Upper lobe of left lung (tissue), 6 donors: ENCODE data around the gene FLT3LG. TPM values are rescaled to one million over a fixed set of nuclear protein-coding genes. Genes with fewer than 3 reads are reported as not detected.

Experiments used
- ATAC-seq, 2 donors: fragments of 200-7000 bp; cut with Tn5 transposase; one replicate each; pipeline ENCODE4 v1.9.1; 2022; ENCODE audit warnings: mild to moderate bottlenecking in 2 of 2, moderate library complexity in 2 of 2; ENCODE audit not compliant: low FRiP score in 2 of 2
- DNase-seq, 2 donors: peaks; one replicate each; pipeline ENCODE4 v3.0.0-alpha.2; 2019 to 2020
- H3K27ac ChIP-seq, 4 donors: fragments of 200-600 bp; sonication (generic); one replicate each; pipeline ENCODE4 v1.5.1; 2016 to 2019
- H3K27me3 ChIP-seq, 4 donors: fragments of 200-600 bp; sonication (generic); one replicate each; pipeline ENCODE4 v1.5.1; 2017 to 2019
- H3K36me3 ChIP-seq, 4 donors: fragments of 200-600 bp; sonication (generic); one replicate each; pipeline ENCODE4 v1.5.1; 2016 to 2019
- H3K4me1 ChIP-seq, 4 donors: fragments of 200-600 bp; sonication (generic); one replicate each; pipeline ENCODE4 v1.5.1; 2018 to 2019
- H3K4me3 ChIP-seq, 4 donors: fragments of 200-600 bp; sonication (generic); one replicate each; pipeline ENCODE4 v1.5.1; 2017 to 2019; ENCODE audit warnings: mild to moderate bottlenecking in 2 of 4, moderate library complexity in 1 of 4
- H3K9me3 ChIP-seq, 4 donors: fragments of 200-600 bp; sonication (generic); one replicate each; pipeline ENCODE4 v1.5.1; 2018 to 2019
- CTCF ChIP-seq, 6 experiments: fragments of 450-650 bp in 4 of 6; fragments of 200-600 bp in 2 of 6; sonication (generic) in 2 of 6; IDR thresholded peaks; one replicate each; pipeline ENCODE4 v1.5.1; 2016 to 2019; ENCODE audit warnings: antibody characterized with exemption in 6 of 6
- EP300 ChIP-seq, 4 donors: sonication (generic); formaldehyde crosslinking; IDR thresholded peaks; one replicate each; pipeline ENCODE4 v1.5.1; 2017; ENCODE audit warnings: antibody characterized with exemption in 4 of 4, control low read depth in 2 of 4
- POLR2A ChIP-seq, 4 donors: fragments of 450-650 bp; IDR thresholded peaks; one replicate each; pipeline ENCODE4 v1.5.1; 2016 to 2017; ENCODE audit warnings: antibody characterized with exemption in 4 of 4, mild to moderate bottlenecking in 2 of 4
- POLR2AphosphoS5 ChIP-seq, 2 donors: sonication (generic); formaldehyde crosslinking; IDR thresholded peaks; one replicate each; pipeline ENCODE4 v1.5.1; 2017; ENCODE audit warnings: antibody characterized with exemption in 2 of 2
- WGBS, 2 donors: methylation state at CpG; one replicate each; pipeline ENCODE4 v1.1.5; 2017 to 2018; 5-methylcytosine and 5-hydroxymethylcytosine counted together
- total RNA-seq, 6 donors: library from RNA; depleted of rRNA in 4 of 6; stranded (reverse); fragments of >200 nt in 4 of 6; gene quantifications; one replicate each; pipeline versions ENCODE4 v1.1.0 to v1.2.1, GENCODE V29; 2016 to 2021
- donor health status: DM: no; HTN: no; CAD: no; lungs with moderate emphysema.
- donor health status: DM: no; HTN: yes; CAD: no; lungs with severe emphysema.

Gene FLT3LG
- total RNA-seq, 6 donors from 2014 or later: 4.3 to 19.9 (median 9.9) TPM

DNA sequence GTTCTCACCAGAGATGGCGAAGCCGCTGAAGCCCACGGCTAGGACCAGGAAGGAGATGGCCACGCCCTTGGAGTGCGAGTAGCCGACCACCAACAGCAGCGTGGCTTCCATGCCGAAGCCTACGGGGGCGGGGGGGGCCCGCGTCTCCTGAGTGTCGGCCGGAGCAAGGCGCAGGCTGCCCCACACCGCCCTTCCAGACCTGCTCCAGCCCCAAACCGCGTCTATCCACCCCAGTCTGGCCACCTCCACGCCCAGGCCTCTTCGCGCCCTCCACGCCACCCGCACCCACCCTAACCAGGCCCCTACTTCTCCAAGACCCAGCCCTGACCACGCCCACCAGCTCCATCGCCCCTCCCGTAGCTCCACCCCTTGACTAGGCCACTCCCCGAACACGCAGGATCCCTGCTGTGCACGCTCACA is 42.7 kb upstream of the FLT3LG start:
- Histone ChIP-seq H3K9me3 (no peaks in the 10 kb centered on the region), H3K36me3 (no peaks in the 10 kb centered on the region), H3K27ac (no peak overlapping the region), H3K4me3 (no peak overlapping the region), H3K4me1 (peaks cover 7 to 26% (median 16%) of the 10 kb centered on the region in 4 donors), H3K27me3 (peaks cover 0 to 79% (median 48%) of the 10 kb centered on the region in 4 donors)
- TF ChIP-seq POLR2AphosphoS5 (IDR thresholded peaks at IDR 0.05) (no peak), POLR2A (IDR thresholded peaks at IDR 0.05) (no peak), CTCF (IDR thresholded peaks at IDR 0.05) (no peak), EP300 (IDR thresholded peaks at IDR 0.05) (no peak)
- 42 to 57% methylated on average over 21 to 26 of the region's 29 CpGs for WGBS, 2 donors
- DNase-seq: no peak
- no peak for ATAC-seq

- ATAC-seq (no peak), DNase-seq (no peak)
- peaks cover 9 to 29% (median 19%) of the 10 kb centered on the region in 4 donors for H3K4me1 ChIP-seq
- no peak overlapping the region for H3K4me3 ChIP-seq
- peaks cover 0 to 78% (median 51%) of the 10 kb centered on the region in 4 donors for H3K27me3 ChIP-seq
- no peak overlapping the region for H3K27ac ChIP-seq
- H3K36me3 ChIP-seq: no peaks in the 10 kb centered on the region
- 11 to 12% methylated on average over 38 to 49 of the region's 63 CpGs for WGBS, 2 donors
- H3K9me3 ChIP-seq: no peaks in the 10 kb centered on the region
- TF ChIP-seq POLR2AphosphoS5 (IDR thresholded peaks at IDR 0.05) (no peak), EP300 (IDR thresholded peaks at IDR 0.05) (no peak), CTCF (IDR thresholded peaks at IDR 0.05) (no peak), POLR2A (IDR thresholded peaks at IDR 0.05) (no peak)
These were observed 41.6 kb upstream of the FLT3LG start for GRCh38 chr19:49432141-49433073.

DNA sequence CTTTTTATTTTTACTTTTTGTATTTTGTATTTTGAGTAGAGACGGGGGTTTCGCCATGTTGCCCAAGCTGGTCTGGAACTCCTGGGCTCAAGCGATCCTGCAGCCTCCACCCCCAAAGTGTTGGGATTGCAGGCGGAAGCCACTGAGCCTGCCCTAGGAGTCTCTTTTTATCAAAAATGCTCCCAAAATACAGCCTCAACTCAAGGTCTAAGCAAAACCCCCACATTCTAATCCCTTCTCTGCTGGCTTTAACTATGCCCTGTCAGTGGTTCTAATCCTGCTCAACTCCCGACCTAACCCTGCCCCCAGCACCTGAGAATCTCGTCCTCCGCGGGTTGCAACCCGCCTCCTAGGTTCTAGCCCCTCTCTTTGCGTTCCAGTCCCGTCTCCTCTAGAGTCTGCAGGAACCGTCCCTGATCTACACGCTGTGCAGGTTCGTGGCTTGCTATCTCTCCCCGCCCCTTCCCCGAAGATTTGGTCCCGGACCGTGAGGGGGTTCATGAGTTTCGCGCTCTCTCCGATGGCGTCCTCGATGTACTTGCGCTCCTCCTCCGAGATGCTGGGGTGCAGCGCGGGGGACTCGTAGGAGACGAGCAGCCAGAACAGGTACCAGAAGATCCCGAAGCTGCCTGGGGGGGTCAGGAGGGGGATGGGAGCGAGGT is 40.6 kb upstream of the FLT3LG start:
- Histone ChIP-seq H3K9me3 (no peaks in the 10 kb centered on the region), H3K4me3 (no peak overlapping the region), H3K27me3 (peaks cover 0 to 69% (median 42%) of the 10 kb centered on the region in 4 donors), H3K27ac (no peak overlapping the region), H3K36me3 (no peaks in the 10 kb centered on the region), H3K4me1 (peaks cover 2 to 21% (median 12%) of the 10 kb centered on the region in 4 donors)
- WGBS, 2 donors: 14 to 21% methylated on average over 18 to 28 of the region's 31 CpGs
- TF ChIP-seq POLR2AphosphoS5 (IDR thresholded peaks at IDR 0.05) (no peak), POLR2A (IDR thresholded peaks at IDR 0.05) (no peak), EP300 (IDR thresholded peaks at IDR 0.05) (no peak), CTCF (IDR thresholded peaks at IDR 0.05) (no peak)
- no peak for ATAC-seq
- DNase-seq: no peak

DNA sequence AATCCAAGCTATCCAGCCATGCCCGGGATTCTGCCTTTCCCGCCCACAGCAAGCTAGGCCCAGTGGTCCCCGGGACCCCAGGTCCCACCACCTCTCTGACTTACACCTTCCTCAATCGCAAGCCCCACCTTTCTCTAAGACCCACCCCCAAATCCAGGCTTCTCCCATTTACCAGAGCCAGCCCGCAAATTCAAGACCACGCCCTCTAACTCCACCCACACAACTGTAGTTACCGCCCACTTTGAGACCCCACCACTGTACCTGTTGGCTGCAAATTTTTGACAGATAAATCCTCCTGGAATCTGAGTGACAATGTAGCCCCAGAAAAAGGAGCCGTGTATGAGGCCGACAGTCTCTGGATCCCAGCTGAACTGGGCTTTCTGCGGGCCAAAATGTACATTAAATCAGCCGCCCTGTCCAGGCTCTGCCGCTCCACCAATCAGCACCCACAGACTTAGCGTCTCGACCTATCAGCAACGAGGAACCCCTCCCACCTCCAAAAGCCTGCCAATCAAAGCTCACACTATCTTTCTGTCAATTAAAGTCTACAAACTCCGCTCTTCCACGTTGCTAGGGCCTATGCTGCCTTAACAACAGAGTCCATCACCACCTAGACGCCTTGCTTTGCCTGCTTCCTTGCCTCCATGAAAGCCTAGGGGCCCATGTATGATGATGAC is 39.0 kb upstream of the FLT3LG start:
- no peak for ATAC-seq
- DNase-seq: no peak
- TF ChIP-seq POLR2AphosphoS5 (IDR thresholded peaks at IDR 0.05): no peak
- no peak for TF ChIP-seq CTCF (IDR thresholded peaks at IDR 0.05)
- TF ChIP-seq POLR2A (IDR thresholded peaks at IDR 0.05): no peak
- TF ChIP-seq EP300 (IDR thresholded peaks at IDR 0.05): no peak
- H3K36me3 ChIP-seq: no peaks in the 10 kb centered on the region
- H3K4me3 ChIP-seq: no peak overlapping the region
- peaks cover 0 to 18% (median 10%) of the 10 kb centered on the region in 4 donors for H3K4me1 ChIP-seq
- 87 to 89% methylated on average over 18 of the region's 18 CpGs for WGBS, 2 donors
- no peak overlapping the region for H3K27ac ChIP-seq
- H3K9me3 ChIP-seq: no peaks in the 10 kb centered on the region
- peaks cover 0 to 67% (median 37%) of the 10 kb centered on the region in 4 donors for H3K27me3 ChIP-seq
